K562 (cell line): Measurements from ENCODE around the gene PHACTR2. TPM values are rescaled to one million over a fixed set of nuclear protein-coding genes. Genes with fewer than 3 reads are reported as not detected.

Experiments used
- ATAC-seq: fragments of 200-7000 bp; cut with Tn5 transposase; 3 replicates; pipeline ENCODE4 v1.9.1; 2020; ENCODE audit warnings: moderate library complexity
- BruUV-seq: library from RNA; stranded (reverse); fragments of 400-500 nt; replicated peaks from 2 replicates; lab custom pipeline; 2021; lab: Mats Ljungman, UMichigan
- CTCF ChIA-PET: fragments of 300-600 bp; formaldehyde crosslinking; extraction: SDS; loops from one replicate; lab custom pipeline; 2021; ENCODE audit warnings: low intra/inter-chr PET ratio; lab: Yijun Ruan, JAX
- POLR2A ChIA-PET: fragments of 300-600, 350-650 bp; sonication (Branson Sonifier 250); formaldehyde crosslinking; extraction: SDS; loops from one replicate; lab custom pipeline; 2021; ENCODE audit warnings: antibody characterized with exemption, inconsistent platforms; lab: Yijun Ruan, JAX
- DNase-seq, 4 experiments: peaks; one replicate each; pipeline versions ENCODE4 v3.0.0 to v3.0.0-alpha.2; 2011 to 2018; ENCODE audit warnings: low spot score in 3 of 4, mixed read lengths in 3 of 4; ENCODE audit errors: extremely low read depth in 1 of 4
- FAIRE-seq: peaks from 2 replicates; lab custom pipeline; 2011; peaks lifted over from hg19 to GRCh38; lab: Jason Lieb, UNC
- H2AFZ ChIP-seq: 2 replicates; pipeline ENCODE4 v1.6.0; 2011; ENCODE audit warnings: low read depth, low read length, control low read depth, inconsistent platforms
- H3K27ac ChIP-seq: fragments of 200-600 bp; 3 replicates; pipeline ENCODE4 v1.8.0; 2011; ENCODE audit warnings: low read depth, mild to moderate bottlenecking, control low read depth, inconsistent platforms, low read length, moderate library complexity, mixed read lengths; ENCODE audit errors: extremely low read depth
- H3K27me3 ChIP-seq, 2 experiments: fragments of 300-600 bp in 1 of 2; 2 replicates in 1 of 2; 3 replicates in 1 of 2; pipeline versions ENCODE4 v1.6.0 to v1.8.0; 2011; ENCODE audit warnings: inconsistent platforms in 2 of 2, low read length in 2 of 2, mild to moderate bottlenecking in 1 of 2, mixed read lengths in 1 of 2, moderate library complexity in 1 of 2; ENCODE audit not compliant: control insufficient read depth in 2 of 2, insufficient read depth in 2 of 2
- H3K36me3 ChIP-seq: fragments of 300-600 bp; 3 replicates; pipeline ENCODE4 v1.8.0; 2011; ENCODE audit warnings: mild to moderate bottlenecking, low read length, inconsistent platforms; ENCODE audit not compliant: control insufficient read depth, insufficient read depth
- H3K4me1 ChIP-seq, 2 experiments: fragments of 200-600 bp in 1 of 2; replicated peaks in 1 of 2; 2 replicates in 1 of 2; 3 replicates in 1 of 2; pipeline versions ENCODE4 v1.5.1 to v1.8.0; 2011; ENCODE audit warnings: inconsistent platforms in 2 of 2, low read length in 2 of 2, mild to moderate bottlenecking in 1 of 2, mixed read lengths in 1 of 2, moderate library complexity in 1 of 2; ENCODE audit not compliant: control insufficient read depth in 2 of 2, insufficient read depth in 2 of 2
- H3K4me2 ChIP-seq: 2 replicates; pipeline ENCODE4 v1.6.1; 2011; ENCODE audit warnings: low read length, control low read depth, inconsistent platforms, mixed read lengths; ENCODE audit not compliant: insufficient read depth
- H3K4me3 ChIP-seq: fragments of 200-600 bp; sonication (generic), shearing (Covaris generic); 2 replicates; pipeline ENCODE4 v1.5.1; 2016; ENCODE audit warnings: control low read depth, inconsistent platforms
- H3K79me2 ChIP-seq: fragments of 200-600 bp; 3 replicates; pipeline ENCODE4 v1.8.0; 2011; ENCODE audit warnings: low read length, inconsistent platforms; ENCODE audit not compliant: control insufficient read depth, insufficient read depth
- H3K9ac ChIP-seq, 2 experiments: 2 replicates each; pipeline versions ENCODE4 v1.6.0 to v1.6.1; 2011; ENCODE audit warnings: low read depth in 2 of 2, low read length in 2 of 2, control low read depth in 1 of 2, inconsistent platforms in 1 of 2, mild to moderate bottlenecking in 1 of 2, mixed read lengths in 1 of 2; ENCODE audit not compliant: insufficient read depth in 1 of 2
- H3K9me1 ChIP-seq: one replicate; pipeline ENCODE4 v1.6.0; 2011; ENCODE audit warnings: inconsistent platforms, mild to moderate bottlenecking, low read length, moderate library complexity; ENCODE audit not compliant: control insufficient read depth, insufficient read depth
- H3K9me3 ChIP-seq: replicated peaks from 2 replicates; pipeline ENCODE4 v1.5.1; 2011; ENCODE audit warnings: low read depth, low read length, inconsistent platforms; ENCODE audit not compliant: control insufficient read depth, insufficient read depth
- H4K20me1 ChIP-seq: replicated peaks from 2 replicates; pipeline ENCODE4 v1.6.1; 2011; ENCODE audit warnings: low read length, inconsistent platforms, mixed read lengths; ENCODE audit not compliant: control insufficient read depth, insufficient read depth
- CHD2 ChIP-seq: IDR thresholded peaks from 2 replicates; pipeline ENCODE4 v1.6.1; 2011; ENCODE audit warnings: low read depth, low read length
- FOSL1 ChIP-seq: fragments of 200-800 bp; sonication (Bioruptor generic); conservative IDR thresholded peaks from 2 replicates; pipeline ENCODE4 v1.6.1; 2016; ENCODE audit warnings: missing genetic modification characterization, missing compliant biosample characterization
- FOXM1 ChIP-seq, 2 experiments: fragments of 450-650 bp in 1 of 2; sonication (generic) in 1 of 2; formaldehyde crosslinking in 1 of 2; IDR thresholded peaks; 2 replicates each; pipeline versions ENCODE4 v1.6.1 to v1.9.0; 2017 to 2022; ENCODE audit warnings: low read depth in 2 of 2, mild to moderate bottlenecking in 2 of 2, missing genetic modification reagents in 1 of 2, moderate library complexity in 1 of 2
- ZFP1 ChIP-seq: fragments of 450-650 bp; formaldehyde crosslinking; IDR thresholded peaks from 2 replicates; pipeline ENCODE4 v1.4.0; 2020; ENCODE audit warnings: mild to moderate bottlenecking, mixed read lengths
- ZNF184 ChIP-seq: sonication (generic); formaldehyde crosslinking; IDR thresholded peaks from 2 replicates; pipeline ENCODE4 v1.5.0; 2020; ENCODE audit warnings: missing genetic modification reagents
- ZNF668 ChIP-seq: fragments of 250-450 bp; sonication (Bioruptor Pico); IDR thresholded peaks from 2 replicates; pipeline ENCODE4 v1.8.0; 2022; ENCODE audit warnings: mild to moderate bottlenecking, inconsistent platforms
- WGBS: fragments of 100-300 bp; shearing (Covaris generic); methylation state at CpG from one replicate; pipeline ENCODE4 v1.1.6; 2016; ENCODE audit warnings: low coverage, mixed read lengths; ENCODE audit not compliant: insufficient coverage; ENCODE audit errors: missing lambda C conversion rate; 5-methylcytosine and 5-hydroxymethylcytosine counted together
- in situ Hi-C: fragments of 300-500 bp; cut with MboI; formaldehyde crosslinking; loops from 4 replicates; pipeline ENCODE4 v1.15.0; 2018; ENCODE audit warnings: inconsistent platforms, mixed read lengths
- intact Hi-C: fragments of 100-400 bp; cut with micrococcal nuclease; formaldehyde crosslinking; loops from 2 replicates; pipeline ENCODE4 v1.14.2; 2022
- polyA plus RNA-seq, 8 experiments: library from polyadenylated mRNA; depleted of rRNA in 4 of 8; stranded (reverse) in 5 of 8; unstranded in 3 of 8; fragments of >200 nt; fragmentation: Nextera tagmentation in 2 of 8; fragmentation: Illumina TruSeq in 1 of 8; extraction: Ambion mirVana in 2 of 8; extraction: Trizol in 1 of 8; gene quantifications; 2 replicates each; pipeline versions ENCODE4 v1.2.1 to v1.2.3, GENCODE V29; 2011 to 2014; ENCODE audit warnings: inconsistent platforms in 1 of 8, missing spikeins in 1 of 8
- total RNA-seq, 7 experiments: library from RNA; depleted of rRNA in 6 of 7; stranded (reverse); fragments of >200 nt in 6 of 7; fragmentation: Illumina TruSeq in 2 of 7; extraction: Trizol in 2 of 7; gene quantifications; 2 replicates each; pipeline versions ENCODE4 v1.2.1 to v1.2.3, GENCODE V29; 2011 to 2021; ENCODE audit warnings: low replicate concordance in 1 of 7
- TF ChIP-seq, protein P1 (sequence below), 2 experiments: fragments of 450-650 bp; IDR thresholded peaks; 2 replicates each; pipeline ENCODE4 v1.6.1; 2018; ENCODE audit warnings: mild to moderate bottlenecking in 2 of 2, low read depth in 1 of 2; ENCODE audit not compliant: partially characterized antibody in 2 of 2
- TF ChIP-seq, protein P2 (sequence below), 2 experiments: fragments of 450-650 bp in 1 of 2; sonication (generic) in 1 of 2; formaldehyde crosslinking in 1 of 2; IDR thresholded peaks; 2 replicates each; pipeline versions ENCODE4 v1.7.1 to v1.9.0; 2016 to 2022; ENCODE audit warnings: inconsistent platforms in 1 of 2, mild to moderate bottlenecking in 1 of 2, missing genetic modification reagents in 1 of 2

The PHACTR2 gene
- total and polyA plus RNA-seq, 9 of the 15 experiments (the other 6 are each of a cell fraction or from before 2014, with no cell fraction given), result 5.3 to 52.5 (median 22.9) TPM

DNA sequence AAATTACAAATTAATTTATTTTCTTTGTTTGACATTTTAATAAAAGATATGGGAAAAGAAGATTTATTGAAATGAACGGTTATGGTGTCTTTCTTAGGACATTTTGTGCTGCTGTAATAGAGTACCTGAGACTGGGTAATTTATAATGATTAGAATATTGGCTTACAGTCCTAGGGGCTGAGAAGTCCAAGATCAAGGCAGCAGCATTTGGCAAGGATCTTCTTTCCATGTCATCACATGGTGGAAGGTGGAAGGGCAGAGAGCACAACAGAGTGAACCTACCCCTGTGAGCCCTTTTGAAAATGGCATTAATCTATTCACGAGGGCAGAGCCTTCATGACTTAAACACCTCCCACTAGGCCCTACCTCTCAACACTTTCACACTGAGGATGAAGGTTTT, 89.7 kb downstream of the PHACTR2 start:
- Histone ChIP-seq H3K79me2 (no peaks in the 10 kb centered on the region), H3K9ac (no peak overlapping the region), H3K27ac (no peak overlapping the region), H4K20me1 (no peaks in the 10 kb centered on the region), H3K9me3 (no peaks in the 10 kb centered on the region), H3K9me1 (no peaks in the 10 kb centered on the region), H3K36me3 (peaks cover 6% of the 10 kb centered on the region; the same call in 1 of the 3 replicates), H3K4me2 (no peak overlapping the region), H3K4me1 (no peaks in the 10 kb centered on the region), H2AFZ (no peak overlapping the region), H3K27me3 (no peaks in the 10 kb centered on the region), H3K4me3 (no peak overlapping the region)
- no peak for ATAC-seq
- FAIRE-seq, result no peak
- BruUV-seq, result no TSS peak
- intact Hi-C loops, result no loop called here
- DNase-seq, result no peak
- 57% methylated on average over 2 of the region's 2 CpGs for WGBS
- CTCF ChIA-PET, result no interaction called here
- in situ Hi-C loops, result no loop called here
- POLR2A ChIA-PET, result no interaction called here
- TF ChIP-seq, protein P1, sequence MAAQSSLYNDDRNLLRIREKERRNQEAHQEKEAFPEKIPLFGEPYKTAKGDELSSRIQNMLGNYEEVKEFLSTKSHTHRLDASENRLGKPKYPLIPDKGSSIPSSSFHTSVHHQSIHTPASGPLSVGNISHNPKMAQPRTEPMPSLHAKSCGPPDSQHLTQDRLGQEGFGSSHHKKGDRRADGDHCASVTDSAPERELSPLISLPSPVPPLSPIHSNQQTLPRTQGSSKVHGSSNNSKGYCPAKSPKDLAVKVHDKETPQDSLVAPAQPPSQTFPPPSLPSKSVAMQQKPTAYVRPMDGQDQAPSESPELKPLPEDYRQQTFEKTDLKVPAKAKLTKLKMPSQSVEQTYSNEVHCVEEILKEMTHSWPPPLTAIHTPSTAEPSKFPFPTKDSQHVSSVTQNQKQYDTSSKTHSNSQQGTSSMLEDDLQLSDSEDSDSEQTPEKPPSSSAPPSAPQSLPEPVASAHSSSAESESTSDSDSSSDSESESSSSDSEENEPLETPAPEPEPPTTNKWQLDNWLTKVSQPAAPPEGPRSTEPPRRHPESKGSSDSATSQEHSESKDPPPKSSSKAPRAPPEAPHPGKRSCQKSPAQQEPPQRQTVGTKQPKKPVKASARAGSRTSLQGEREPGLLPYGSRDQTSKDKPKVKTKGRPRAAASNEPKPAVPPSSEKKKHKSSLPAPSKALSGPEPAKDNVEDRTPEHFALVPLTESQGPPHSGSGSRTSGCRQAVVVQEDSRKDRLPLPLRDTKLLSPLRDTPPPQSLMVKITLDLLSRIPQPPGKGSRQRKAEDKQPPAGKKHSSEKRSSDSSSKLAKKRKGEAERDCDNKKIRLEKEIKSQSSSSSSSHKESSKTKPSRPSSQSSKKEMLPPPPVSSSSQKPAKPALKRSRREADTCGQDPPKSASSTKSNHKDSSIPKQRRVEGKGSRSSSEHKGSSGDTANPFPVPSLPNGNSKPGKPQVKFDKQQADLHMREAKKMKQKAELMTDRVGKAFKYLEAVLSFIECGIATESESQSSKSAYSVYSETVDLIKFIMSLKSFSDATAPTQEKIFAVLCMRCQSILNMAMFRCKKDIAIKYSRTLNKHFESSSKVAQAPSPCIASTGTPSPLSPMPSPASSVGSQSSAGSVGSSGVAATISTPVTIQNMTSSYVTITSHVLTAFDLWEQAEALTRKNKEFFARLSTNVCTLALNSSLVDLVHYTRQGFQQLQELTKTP (IDR thresholded peaks at IDR 0.05; ENCODE audit: low read depth in 1 of 2, partially characterized antibody in 2 of 2), result no peak
- no peak for TF ChIP-seq ZNF668 (CRISPR knock-in tag)
- TF ChIP-seq CHD2, result no peak
- no peak for TF ChIP-seq ZFP1 (CRISPR knock-in tag)
- TF ChIP-seq, protein P2, sequence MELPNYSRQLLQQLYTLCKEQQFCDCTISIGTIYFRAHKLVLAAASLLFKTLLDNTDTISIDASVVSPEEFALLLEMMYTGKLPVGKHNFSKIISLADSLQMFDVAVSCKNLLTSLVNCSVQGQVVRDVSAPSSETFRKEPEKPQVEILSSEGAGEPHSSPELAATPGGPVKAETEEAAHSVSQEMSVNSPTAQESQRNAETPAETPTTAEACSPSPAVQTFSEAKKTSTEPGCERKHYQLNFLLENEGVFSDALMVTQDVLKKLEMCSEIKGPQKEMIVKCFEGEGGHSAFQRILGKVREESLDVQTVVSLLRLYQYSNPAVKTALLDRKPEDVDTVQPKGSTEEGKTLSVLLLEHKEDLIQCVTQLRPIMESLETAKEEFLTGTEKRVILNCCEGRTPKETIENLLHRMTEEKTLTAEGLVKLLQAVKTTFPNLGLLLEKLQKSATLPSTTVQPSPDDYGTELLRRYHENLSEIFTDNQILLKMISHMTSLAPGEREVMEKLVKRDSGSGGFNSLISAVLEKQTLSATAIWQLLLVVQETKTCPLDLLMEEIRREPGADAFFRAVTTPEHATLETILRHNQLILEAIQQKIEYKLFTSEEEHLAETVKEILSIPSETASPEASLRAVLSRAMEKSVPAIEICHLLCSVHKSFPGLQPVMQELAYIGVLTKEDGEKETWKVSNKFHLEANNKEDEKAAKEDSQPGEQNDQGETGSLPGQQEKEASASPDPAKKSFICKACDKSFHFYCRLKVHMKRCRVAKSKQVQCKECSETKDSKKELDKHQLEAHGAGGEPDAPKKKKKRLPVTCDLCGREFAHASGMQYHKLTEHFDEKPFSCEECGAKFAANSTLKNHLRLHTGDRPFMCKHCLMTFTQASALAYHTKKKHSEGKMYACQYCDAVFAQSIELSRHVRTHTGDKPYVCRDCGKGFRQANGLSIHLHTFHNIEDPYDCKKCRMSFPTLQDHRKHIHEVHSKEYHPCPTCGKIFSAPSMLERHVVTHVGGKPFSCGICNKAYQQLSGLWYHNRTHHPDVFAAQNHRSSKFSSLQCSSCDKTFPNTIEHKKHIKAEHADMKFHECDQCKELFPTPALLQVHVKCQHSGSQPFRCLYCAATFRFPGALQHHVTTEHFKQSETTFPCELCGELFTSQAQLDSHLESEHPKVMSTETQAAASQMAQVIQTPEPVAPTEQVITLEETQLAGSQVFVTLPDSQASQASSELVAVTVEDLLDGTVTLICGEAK (IDR thresholded peaks at IDR 0.05), result no peak
- TF ChIP-seq, protein P2 (CRISPR knock-in tag; IDR thresholded peaks at IDR 0.05), result no peak
- no peak for TF ChIP-seq FOSL1 (tag)
- no peak for TF ChIP-seq FOXM1 (IDR thresholded peaks at IDR 0.05; ENCODE audit: low read depth)
- TF ChIP-seq FOXM1 (CRISPR knock-in tag; IDR thresholded peaks at IDR 0.05; ENCODE audit: low read depth), result no peak
- no peak for TF ChIP-seq ZNF184 (CRISPR knock-in tag)
